ENCODE measurements around the gene RET.

- TF ChIP-seq POLR2A (IDR thresholded peaks at IDR 0.05) (no peak), CTCF (IDR thresholded peaks at IDR 0.05) (no peak)
These were observed 37.0 kb upstream of the RET start for GRCh38 chr10:43039624-43040481.

Data from thyroid gland (tissue), 4 donors.